ENCODE measurements around the gene DDX27. TPM values are rescaled to one million over a fixed set of nuclear protein-coding genes. Genes with fewer than 3 reads are reported as not detected.

Gene DDX27
- total and polyA plus RNA-seq, 9 of the 15 experiments (the other 6 are each of a cell fraction or from before 2014, with no cell fraction given): 17.9 to 79.3 (median 57.0) TPM

GRCh38 chr20:49278036-49278817, 59.0 kb downstream of the DDX27 start, which contains the start of gene ZNFX1:
TSS of gene ZNFX1 (minus strand) at chr20:49278057. CDS start at chr20:49275839, 2,218 bp downstream.
- Histone ChIP-seq H3K36me3 (ENCODE audit: control insufficient read depth, insufficient read depth, low read length) (peaks cover 70% of the 10 kb centered on the region), H3K9ac (ENCODE audit: insufficient read depth in 1 of 2, low read depth in 2 of 2, low read length in 2 of 2) (peak within 1 kb of the TSS; percentile 98 to 99), H4K20me1 (replicated peaks; ENCODE audit: control insufficient read depth, insufficient read depth, low read length) (peaks cover 39% of the 10 kb centered on the region), H3K79me2 (ENCODE audit: control insufficient read depth, insufficient read depth, low read length) (peaks cover 85% of the 10 kb centered on the region), H3K27me3 (ENCODE audit: control insufficient read depth in 2 of 2, insufficient read depth in 2 of 2, low read length in 2 of 2) (no peaks in the 10 kb centered on the region), H3K4me1 (replicated peaks in 1 of 2; ENCODE audit: control insufficient read depth in 2 of 2, insufficient read depth in 2 of 2, low read length in 2 of 2) (peaks cover 13 to 19% of the 10 kb centered on the region in 2 experiments), H3K9me3 (replicated peaks; ENCODE audit: control insufficient read depth, insufficient read depth, low read depth, low read length) (peaks cover 14% of the 10 kb centered on the region), H3K4me3 (peak within 1 kb of the TSS; percentile 93), H3K9me1 (ENCODE audit: control insufficient read depth, insufficient read depth, low read length) (peaks cover 8% of the 10 kb centered on the region), H3K4me2 (ENCODE audit: insufficient read depth, low read length) (peak within 1 kb of the TSS; percentile 99), H3K27ac (ENCODE audit: extremely low read depth, low read depth, low read length) (peak within 1 kb of the TSS; percentile 95), H2AFZ (ENCODE audit: low read depth, low read length) (peak within 1 kb of the TSS; percentile 92)
- no TSS peak for BruUV-seq (replicated peaks)
- CTCF ChIA-PET (ENCODE audit: low intra/inter-chr PET ratio): interaction anchor here (0.6 to 1.0 kb wide), 3 partner anchors 46 to 704 kb away, joined by 3 to 6 read pairs (median 3); partner anchors contain the start of gene SNAI1
- POLR2A ChIA-PET: interaction anchor here (0.5 to 6.0 kb wide), 19 partner anchors 10 to 1506 kb away, joined by 3 to 68 read pairs (median 3); no protein-coding TSS in a partner anchor
- intact Hi-C loops (cut with micrococcal nuclease) (loop anchor here (5.0 kb wide), 2 partner anchors 44 to 91 kb away; partner anchors contain the start of gene STAU1), in situ Hi-C loops (cut with MboI) (no loop called here)
- ATAC-seq (peak; percentile 94), FAIRE-seq (peak; percentile 81), DNase-seq (ENCODE audit: extremely low read depth in 1 of 4, low spot score in 3 of 4) (peak; percentile 92 to 98 (median 95))
- under 1% methylated on average over 64 of the region's 80 CpGs for WGBS (ENCODE audit: insufficient coverage, low coverage, missing lambda C conversion rate)
- TF ChIP-seq ETS1 (conservative IDR thresholded peaks at IDR 0.05; ENCODE audit: control insufficient read depth, low read depth, low read length) (peak; percentile 92), ATF3 (IDR thresholded peaks at IDR 0.05) (no peak), ATF3 (CRISPR knock-in tag; conservative IDR thresholded peaks at IDR 0.05) (peak; percentile 50; the same call in 1 of the 2 replicates), POLR2B (IDR thresholded peaks at IDR 0.05; ENCODE audit: low read depth, partially characterized antibody) (peak; percentile 100), PREB (CRISPR knock-in tag; IDR thresholded peaks at IDR 0.05) (no peak), ARID1B (IDR thresholded peaks at IDR 0.05) (peak; percentile 33; the same call in 1 of the 2 replicates), ATF7 (IDR thresholded peaks at IDR 0.05) (peak; percentile 88), U2AF1 (optimal IDR thresholded peaks at IDR 0.05; ENCODE audit: low read depth, low read length) (peak; percentile 59), E4F1 (CRISPR knock-in tag; IDR thresholded peaks at IDR 0.05; ENCODE audit: borderline replicate concordance) (no peak), CCNT2 (IDR thresholded peaks at IDR 0.05; ENCODE audit: borderline replicate concordance, extremely low read depth, insufficient read length, low read depth, low read length) (peak; percentile 85), HNRNPL (IDR thresholded peaks at IDR 0.05; ENCODE audit: low read depth, low read length) (0 out of 2 replicates have a peak, but pooled peaks have one; percentile 28), BACH1 (tag; IDR thresholded peaks at IDR 0.05) (peak; percentile 45; the same call in 1 of the 2 replicates)
